Lower leg skin (tissue), 4 donors: ENCODE data around the gene VASN. TPM values are rescaled to one million over a fixed set of nuclear protein-coding genes. Genes with fewer than 3 reads are reported as not detected.

Experiments used
- DNase-seq, 2 donors: peaks; one replicate each; pipeline ENCODE4 v3.0.0-alpha.2; 2019; ENCODE audit warnings: low spot score in 2 of 2
- H3K4me3 ChIP-seq: fragments of 200-600 bp; sonication (generic); 2 replicates; pipeline ENCODE4 v1.5.1; 2017; ENCODE audit warnings: mild to moderate bottlenecking, low read depth; ENCODE audit not compliant: poor library complexity, severe bottlenecking
- CTCF ChIP-seq, 3 donors: fragments of 450-650 bp; IDR thresholded peaks; one replicate each; pipeline ENCODE4 v1.5.1; 2016; ENCODE audit warnings: antibody characterized with exemption in 3 of 3, mild to moderate bottlenecking in 3 of 3, moderate library complexity in 2 of 3
- POLR2A ChIP-seq, 2 donors: fragments of 450-650 bp; IDR thresholded peaks; one replicate each; pipeline ENCODE4 v1.6.1; 2016 to 2017; ENCODE audit warnings: antibody characterized with exemption in 2 of 2, mild to moderate bottlenecking in 1 of 2, moderate library complexity in 1 of 2
- WGBS, 2 donors: methylation state at CpG; one replicate each; pipeline ENCODE4 v1.1.5; 2018; 5-methylcytosine and 5-hydroxymethylcytosine counted together
- intact Hi-C: fragments of 100-400 bp; cut with DNase I; formaldehyde crosslinking; loops from one replicate; pipeline ENCODE4 v1.15.0; 2023; ENCODE audit warnings: low total_unique reads
- total RNA-seq, 4 donors: library from RNA; depleted of rRNA; stranded (reverse); fragments of >200 nt; gene quantifications; one replicate each; pipeline ENCODE4 v1.1.0, GENCODE V29; 2016

Gene VASN
- total RNA-seq, 4 donors from 2014 or later = 35.6 to 52.8 (median 46.7) TPM

GRCh38 chr16:4385066-4385788 lies 13.6 kb downstream of the VASN start:
- 77 to 79% methylated on average over 15 to 20 of the region's 20 CpGs for WGBS, 2 donors
- no peak for DNase-seq
- intact Hi-C loops = no loop called here
- TF ChIP-seq POLR2A (IDR thresholded peaks at IDR 0.05) (no peak), CTCF (IDR thresholded peaks at IDR 0.05) (no peak)
- no peak overlapping the region for H3K4me3 ChIP-seq

DNA sequence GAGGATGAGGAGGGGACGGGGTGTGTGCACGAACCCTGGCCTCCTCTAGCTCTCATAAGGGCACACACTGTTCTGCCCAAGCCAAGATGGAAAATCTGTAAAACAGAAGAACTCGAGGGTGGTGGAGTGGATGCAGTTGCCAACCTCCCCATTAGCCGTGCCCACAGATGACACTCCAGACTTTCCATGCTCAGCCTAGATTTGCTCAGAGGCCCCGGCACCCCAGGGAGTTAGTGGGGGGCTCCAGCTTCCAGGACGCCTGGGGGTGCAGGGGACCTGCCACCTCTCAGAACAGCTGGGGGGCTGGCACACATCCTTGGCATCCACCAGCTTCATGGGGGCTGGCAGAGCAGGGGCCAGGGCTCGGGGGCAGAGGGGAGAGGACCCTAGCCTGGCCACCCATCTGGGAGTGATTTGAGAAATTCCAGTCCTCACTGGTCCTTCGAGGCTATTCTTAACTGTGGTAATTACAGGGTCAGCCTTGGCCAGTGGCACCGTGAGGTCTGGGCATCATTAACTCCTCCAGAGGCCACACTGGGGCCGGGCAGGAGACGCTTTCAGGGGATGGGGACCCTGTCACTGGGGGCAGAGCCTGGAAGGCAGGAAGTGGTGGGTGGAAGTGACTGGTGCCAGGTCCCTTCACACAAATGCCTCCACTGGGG lies 14.3 kb downstream of the VASN start:
- DNase-seq = no peak
- TF ChIP-seq POLR2A (IDR thresholded peaks at IDR 0.05) = no peak
- TF ChIP-seq CTCF (IDR thresholded peaks at IDR 0.05) = no peak
- 63 to 71% methylated on average over 11 of the region's 11 CpGs for WGBS, 2 donors
- intact Hi-C loops = no loop called here
- no peak overlapping the region for H3K4me3 ChIP-seq

- TF ChIP-seq POLR2A (IDR thresholded peaks at IDR 0.05) (no peak), CTCF (IDR thresholded peaks at IDR 0.05) (no peak)
- 48 to 51% methylated on average over 5 to 8 of the region's 8 CpGs for WGBS, 2 donors
- H3K4me3 ChIP-seq = no peak overlapping the region
- intact Hi-C loops = no loop called here
- DNase-seq = no peak
These were observed 14.8 kb downstream of the VASN start for GRCh38 chr16:4386451-4386805.

GRCh38 chr16:4386951-4387565 lies 15.4 kb downstream of the VASN start:
- no peak for DNase-seq
- H3K4me3 ChIP-seq = no peak overlapping the region
- WGBS, 2 donors = 65 to 79% methylated on average over 5 to 9 of the region's 10 CpGs
- TF ChIP-seq POLR2A (IDR thresholded peaks at IDR 0.05) (no peak), CTCF (IDR thresholded peaks at IDR 0.05) (no peak)
- intact Hi-C loops = no loop called here

DNA sequence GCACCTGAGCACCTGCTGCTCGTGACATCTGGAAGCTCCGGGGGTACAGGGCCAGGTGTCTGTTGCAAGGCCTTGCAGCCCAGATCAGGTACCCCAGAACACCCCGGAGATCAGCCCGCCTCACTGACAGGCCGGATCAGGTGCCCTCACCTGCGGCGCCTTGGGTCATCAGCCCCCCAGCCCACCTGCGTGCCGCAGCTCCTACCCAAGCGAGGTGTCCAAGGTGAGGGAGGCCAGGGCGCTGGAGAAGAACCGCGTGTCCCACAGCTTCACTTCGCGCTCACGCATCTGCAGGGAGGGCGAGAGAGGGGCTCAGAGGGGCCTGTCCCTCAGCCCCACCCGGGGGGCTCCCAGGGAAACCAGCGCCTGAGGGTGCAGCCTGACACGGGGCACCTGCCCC lies 16.1 kb downstream of the VASN start:
- DNase-seq = no peak
- WGBS, 2 donors = 87 to 89% methylated on average over 20 of the region's 20 CpGs
- intact Hi-C loops = no loop called here
- TF ChIP-seq CTCF (IDR thresholded peaks at IDR 0.05) (no peak), POLR2A (IDR thresholded peaks at IDR 0.05) (no peak)
- no peak overlapping the region for H3K4me3 ChIP-seq
